ENCODE measurements around the gene GHRHR. TPM values are rescaled to one million over a fixed set of nuclear protein-coding genes. Genes with fewer than 3 reads are reported as not detected.

Gene GHRHR
- total RNA-seq, 1 donor from 2014 or later, result not detected

- no peak for DNase-seq
- no peak overlapping the region for H3K27ac Mint-ChIP-seq
- peaks cover 11% of the 10 kb centered on the region for H3K4me1 Mint-ChIP-seq
- H3K4me3 Mint-ChIP-seq, result no peak overlapping the region
- no peaks in the 10 kb centered on the region for H3K27me3 Mint-ChIP-seq
- peaks cover 7% of the 10 kb centered on the region for H3K9me3 Mint-ChIP-seq
- H3K36me3 Mint-ChIP-seq (ENCODE audit: low read depth), result no peaks in the 10 kb centered on the region
- intact Hi-C loops (cut with micrococcal nuclease), result no loop called here
Measured at GRCh38 chr7:31027161-31027965, 63.6 kb downstream of the GHRHR start.

GRCh38 chr7:31028006-31028405 lies 64.3 kb downstream of the GHRHR start:
- Mint-ChIP-seq H3K4me3 (no peak overlapping the region), H3K4me1 (peaks cover 11% of the 10 kb centered on the region), H3K27ac (no peak overlapping the region), H3K27me3 (no peaks in the 10 kb centered on the region), H3K9me3 (peaks cover 7% of the 10 kb centered on the region), H3K36me3 (ENCODE audit: low read depth) (no peaks in the 10 kb centered on the region)
- DNase-seq, result no peak
- intact Hi-C loops (cut with micrococcal nuclease), result no loop called here

GRCh38 chr7:31028417-31028992 lies 64.8 kb downstream of the GHRHR start:
- intact Hi-C loops (cut with micrococcal nuclease), result no loop called here
- no peak for DNase-seq
- Mint-ChIP-seq H3K4me1 (peaks cover 10% of the 10 kb centered on the region), H3K27ac (no peak overlapping the region), H3K27me3 (no peaks in the 10 kb centered on the region), H3K36me3 (ENCODE audit: low read depth) (no peaks in the 10 kb centered on the region), H3K9me3 (peaks cover 7% of the 10 kb centered on the region), H3K4me3 (no peak overlapping the region)

Other genes with a start within 250 kb of the GHRHR start
- gene INMT, start 211.8 kb upstream of the GHRHR start, total RNA-seq, result not detected in 2 replicates
- gene MINDY4, start 192.5 kb upstream of the GHRHR start, total RNA-seq, result 1.2 and 1.3 TPM in 2 replicates
- not detected in 2 replicates for gene AQP1, start 52.1 kb upstream of the GHRHR start, total RNA-seq
- not detected in 2 replicates for gene ADCYAP1R1, start 88.4 kb downstream of the GHRHR start, total RNA-seq